H1 (cell line): ENCODE measurements around the gene ACY1. TPM values are rescaled to one million over a fixed set of nuclear protein-coding genes. Genes with fewer than 3 reads are reported as not detected.

Experiments
- CTCF ChIA-PET: fragments of 300-600 bp; sonication (Branson Sonifier 250); formaldehyde crosslinking; loops from one replicate; lab custom pipeline; 2021; ENCODE audit not compliant: partially characterized antibody; lab: Charles Lee
- POLR2A ChIA-PET: fragments of 300-600 bp; sonication (Branson Sonifier 250); formaldehyde crosslinking; loops from one replicate; lab custom pipeline; 2021; ENCODE audit warnings: inconsistent platforms; ENCODE audit not compliant: partially characterized antibody; lab: Charles Lee
- DNase-seq, 2 experiments: peaks; one replicate each; pipeline versions ENCODE4 v3.0.0 to v3.0.0-alpha.2; 2010 to 2022; ENCODE audit warnings: low spot score in 2 of 2, low read depth in 1 of 2, mixed read lengths in 1 of 2
- FAIRE-seq: peaks from 2 replicates; lab custom pipeline; 2011; peaks lifted over from hg19 to GRCh38; lab: Jason Lieb, UNC
- H2AFZ ChIP-seq: 2 replicates; pipeline ENCODE4 v1.8.1; 2012; ENCODE audit warnings: low read length, inconsistent platforms
- H2AK5ac ChIP-seq: 2 replicates; pipeline ENCODE4 v1.6.1; 2013; ENCODE audit warnings: low read depth, low read length
- H2BK120ac ChIP-seq: replicated peaks from 2 replicates; pipeline ENCODE3; 2013; ENCODE audit warnings: low read depth, low read length, inconsistent platforms
- H2BK12ac ChIP-seq: 2 replicates; pipeline ENCODE4 v1.6.1; 2013; ENCODE audit warnings: low read depth, low read length
- H2BK15ac ChIP-seq: 2 replicates; pipeline ENCODE4 v1.6.1; 2013; ENCODE audit warnings: low read length
- H2BK20ac ChIP-seq: 2 replicates; pipeline ENCODE4 v1.6.1; 2013; ENCODE audit warnings: low read length
- H2BK5ac ChIP-seq: 2 replicates; pipeline ENCODE4 v1.6.1; 2013; ENCODE audit warnings: low read depth, low read length
- H3K14ac ChIP-seq: 2 replicates; pipeline ENCODE4 v1.6.1; 2013; ENCODE audit warnings: inconsistent platforms; ENCODE audit not compliant: insufficient read length
- H3K18ac ChIP-seq: 2 replicates; pipeline ENCODE4 v1.6.1; 2013; ENCODE audit warnings: low read length; ENCODE audit errors: extremely low read depth
- H3K23ac ChIP-seq: 2 replicates; pipeline ENCODE4 v1.6.1; 2013; ENCODE audit warnings: inconsistent platforms; ENCODE audit not compliant: insufficient read length
- H3K23me2 ChIP-seq: 2 replicates; pipeline ENCODE4 v1.6.1; 2013; ENCODE audit warnings: low read depth, low read length
- H3K27ac ChIP-seq: 2 replicates; pipeline ENCODE4 v1.6.1; 2011; ENCODE audit warnings: low read depth, low read length, inconsistent platforms
- H3K27me3 ChIP-seq, 4 experiments: replicated peaks in 1 of 4; 1 replicate in 1 of 4; 2 replicates in 3 of 4; pipeline versions ENCODE4 v1.6.1 to v1.8.1; 2011 to 2013; ENCODE audit warnings: low read length in 3 of 4, mild to moderate bottlenecking in 3 of 4, inconsistent platforms in 2 of 4, mixed read lengths in 2 of 4, moderate library complexity in 1 of 4; ENCODE audit not compliant: control insufficient read depth in 3 of 4, insufficient read depth in 3 of 4; ENCODE audit errors: extremely low read depth in 1 of 4
- H3K36me3 ChIP-seq, 4 experiments: 2 replicates each; pipeline versions ENCODE4 v1.6.1 to v1.8.1; 2011 to 2013; ENCODE audit warnings: mild to moderate bottlenecking in 4 of 4, low read length in 3 of 4, moderate library complexity in 2 of 4, control low read depth in 1 of 4, inconsistent platforms in 1 of 4; ENCODE audit not compliant: insufficient read depth in 4 of 4, control insufficient read depth in 2 of 4
- H3K4ac ChIP-seq: replicated peaks from 2 replicates; pipeline ENCODE3; 2013; ENCODE audit warnings: low read length, low read depth, mixed read lengths, inconsistent platforms; ENCODE audit not compliant: insufficient read length
- H3K4me1 ChIP-seq, 4 experiments: replicated peaks in 1 of 4; 1 replicate in 1 of 4; 2 replicates in 3 of 4; pipeline versions ENCODE4 v1.6.1 to v1.8.1; 2011 to 2013; ENCODE audit warnings: low read length in 3 of 4, inconsistent platforms in 2 of 4, mixed read lengths in 1 of 4; ENCODE audit not compliant: insufficient read depth in 4 of 4, control insufficient read depth in 3 of 4
- H3K4me2 ChIP-seq, 2 experiments: 2 replicates each; pipeline versions ENCODE4 v1.6.1 to v1.8.1; 2011 to 2013; ENCODE audit warnings: low read depth in 2 of 2, low read length in 2 of 2, control low read depth in 1 of 2, inconsistent platforms in 1 of 2, mild to moderate bottlenecking in 1 of 2; ENCODE audit not compliant: insufficient read depth in 1 of 2
- H3K4me3 ChIP-seq, 4 experiments: fragments of 200-600, 300-600 bp in 1 of 4; sonication (generic), shearing (Covaris generic), sonication (Bioruptor Twin) in 1 of 4; 2 replicates each; pipeline versions ENCODE4 v1.5.1 to v1.8.1; 2011 to 2016; ENCODE audit warnings: low read length in 4 of 4, low read depth in 3 of 4, control low read depth in 2 of 4, inconsistent platforms in 2 of 4, mild to moderate bottlenecking in 2 of 4, mixed read lengths in 1 of 4, moderate library complexity in 1 of 4; ENCODE audit not compliant: insufficient read depth in 2 of 4; ENCODE audit errors: extremely low read depth in 1 of 4
- H3K56ac ChIP-seq: replicated peaks from 2 replicates; pipeline ENCODE3; 2013; ENCODE audit warnings: low read depth, mild to moderate bottlenecking, mixed read lengths, low read length, inconsistent platforms; ENCODE audit not compliant: insufficient read length
- H3K79me1 ChIP-seq: 2 replicates; pipeline ENCODE4 v1.6.1; 2013; ENCODE audit warnings: low read depth, low read length, control low read depth
- H3K79me2 ChIP-seq, 2 experiments: 2 replicates each; pipeline versions ENCODE4 v1.6.1 to v1.8.1; 2012 to 2013; ENCODE audit warnings: low read length in 2 of 2, mild to moderate bottlenecking in 2 of 2, inconsistent platforms in 1 of 2; ENCODE audit not compliant: insufficient read depth in 2 of 2, control insufficient read depth in 1 of 2
- H3K9ac ChIP-seq, 4 experiments: replicated peaks in 1 of 4; 1 replicate in 1 of 4; 2 replicates in 3 of 4; pipeline versions ENCODE4 v1.6.1 to v1.8.1; 2011 to 2013; ENCODE audit warnings: low read depth in 3 of 4, low read length in 3 of 4, control low read depth in 2 of 4, mild to moderate bottlenecking in 2 of 4, moderate library complexity in 2 of 4, inconsistent platforms in 1 of 4; ENCODE audit errors: extremely low read depth in 1 of 4
- H3K9me3 ChIP-seq, 2 experiments: 2 replicates each; pipeline versions ENCODE4 v1.6.1 to v1.8.1; 2012 to 2013; ENCODE audit warnings: mild to moderate bottlenecking in 2 of 2, moderate library complexity in 2 of 2, control low read depth in 1 of 2, inconsistent platforms in 1 of 2, low read depth in 1 of 2, low read length in 1 of 2, mixed read lengths in 1 of 2; ENCODE audit not compliant: insufficient read depth in 2 of 2
- H4K20me1 ChIP-seq, 2 experiments: replicated peaks in 1 of 2; 2 replicates each; pipeline versions ENCODE3 to v1.8.1; 2011 to 2013; ENCODE audit warnings: inconsistent platforms in 2 of 2, low read length in 2 of 2, mild to moderate bottlenecking in 1 of 2; ENCODE audit not compliant: insufficient read depth in 2 of 2, control insufficient read depth in 1 of 2
- H4K5ac ChIP-seq: 2 replicates; pipeline ENCODE4 v1.6.1; 2013; ENCODE audit warnings: low read length, low read depth, mixed read lengths, inconsistent platforms; ENCODE audit not compliant: insufficient read length
- H4K8ac ChIP-seq: 2 replicates; pipeline ENCODE4 v1.8.0; 2013; ENCODE audit warnings: mild to moderate bottlenecking, moderate library complexity, low read length, inconsistent platforms; ENCODE audit not compliant: insufficient read depth; ENCODE audit errors: extremely low read depth
- H4K91ac ChIP-seq: replicated peaks from 2 replicates; pipeline ENCODE3; 2013; ENCODE audit warnings: low read length, mixed read lengths, inconsistent platforms; ENCODE audit not compliant: insufficient read length
- CHD1 ChIP-seq: IDR thresholded peaks from 2 replicates; pipeline ENCODE4 v1.6.1; 2012; ENCODE audit warnings: low read depth, low read length, improper control_type of control experiment
- EP300 ChIP-seq, 2 experiments: IDR thresholded peaks; 1 replicate in 1 of 2; 2 replicates in 1 of 2; pipeline ENCODE4 v1.6.1; 2011 to 2012; ENCODE audit warnings: low read depth in 2 of 2, low read length in 2 of 2, mild to moderate bottlenecking in 2 of 2, borderline replicate concordance in 1 of 2, inconsistent platforms in 1 of 2, moderate library complexity in 1 of 2
- SIN3A ChIP-seq, 2 experiments: IDR thresholded peaks in 1 of 2; conservative IDR thresholded peaks in 1 of 2; 2 replicates each; pipeline ENCODE4 v1.6.1; 2011 to 2012; ENCODE audit warnings: low read length in 2 of 2, improper control_type of control experiment in 1 of 2, low read depth in 1 of 2, mild to moderate bottlenecking in 1 of 2
- SP1 ChIP-seq: IDR thresholded peaks from 2 replicates; pipeline ENCODE4 v1.6.1; 2011; ENCODE audit warnings: low read depth, low read length
- TEAD4 ChIP-seq: IDR thresholded peaks from 2 replicates; pipeline ENCODE4 v1.6.1; 2012; ENCODE audit warnings: low read depth, low read length, inconsistent platforms, mixed read lengths
- whole genome bisulfite sequencing, 2 experiments: shearing (Covaris generic) in 1 of 2; methylation state at CpG; one replicate each; pipeline versions ENCODE4 v1.1.6 to v1.1.7; 2013 to 2015; ENCODE audit warnings: low lambda C conversion rate in 2 of 2, mixed read lengths in 2 of 2, inconsistent platforms in 1 of 2, low coverage in 1 of 2, missing lambda C conversion rate in 1 of 2; ENCODE audit not compliant: insufficient replicate concordance in 2 of 2, insufficient coverage in 1 of 2, insufficient read length in 1 of 2; ENCODE audit errors: extremely low coverage in 1 of 2, missing lambda C conversion rate in 1 of 2; 5-methylcytosine and 5-hydroxymethylcytosine counted together
- polyA plus RNA-seq, 7 experiments: library from polyadenylated mRNA; depleted of rRNA in 3 of 7; stranded (reverse) in 5 of 7; unstranded in 2 of 7; fragments of >200 nt in 5 of 7; fragments of 200-250 nt in 2 of 7; gene quantifications; 1 replicate in 5 of 7; 2 replicates in 1 of 7; 4 replicates in 1 of 7; pipeline versions ENCODE4 v1.2.1 to v1.2.3, GENCODE V29; 2011 to 2013; ENCODE audit warnings: missing spikeins in 2 of 7, mixed read lengths in 2 of 7
- total RNA-seq: library from RNA; stranded (reverse); fragmentation: NEBNext Ultra II Directional; extraction: Animal tissue kit (Norgen Biotek cat#: 25700); gene quantifications from 2 replicates; pipeline ENCODE4 v1.2.1, GENCODE V29; 2021

Gene ACY1
- total and polyA plus RNA-seq, 2 of the 8 experiments (the other 6 are each of a cell fraction or from before 2014, with no cell fraction given) = 48.3 to 113 TPM

- no peaks in the 10 kb centered on the region for H4K20me1 ChIP-seq
- H3K36me3 ChIP-seq = no peaks in the 10 kb centered on the region
- no peak for TF ChIP-seq TEAD4
- no peak for TF ChIP-seq SP1
- TF ChIP-seq CHD1 = no peak
- no peak for TF ChIP-seq EP300 (IDR thresholded peaks at IDR 0.05; ENCODE audit: borderline replicate concordance in 1 of 2, low read depth in 2 of 2, low read length in 2 of 2)
- no peak for TF ChIP-seq SIN3A (conservative IDR thresholded peaks at IDR 0.05 in 1 of 2, IDR thresholded peaks at IDR 0.05 in 1 of 2; ENCODE audit: low read depth in 1 of 2, low read length in 2 of 2)
- DNase-seq = no peak
- H3K23me2 ChIP-seq = peaks cover under 1% of the 10 kb centered on the region; the same call in 1 of the 2 replicates
- H3K79me1 ChIP-seq = no peaks in the 10 kb centered on the region
- no peak overlapping the region for H3K4me2 ChIP-seq
- no peak overlapping the region for H4K91ac ChIP-seq
- H3K9ac ChIP-seq = no peak overlapping the region; a peak in 2 of 7 replicates
- no peak overlapping the region for H2BK20ac ChIP-seq
- no peak overlapping the region for H2AK5ac ChIP-seq
- H3K79me2 ChIP-seq = no peaks in the 10 kb centered on the region
- no peaks in the 10 kb centered on the region for H3K9me3 ChIP-seq
- H3K18ac ChIP-seq = no peak overlapping the region
- H3K56ac ChIP-seq = no peak overlapping the region
- no peak overlapping the region for H4K8ac ChIP-seq
- no peak overlapping the region for H3K4ac ChIP-seq
- H2AFZ ChIP-seq = no peak overlapping the region
- H2BK15ac ChIP-seq = no peak overlapping the region
- H2BK12ac ChIP-seq = peak overlapping the region; percentile 50; the same call in 1 of the 2 replicates
- peaks cover 0 to 12% (median 6%) of the 10 kb centered on the region in 4 experiments; a peak in 5 of 7 replicates for H3K27me3 ChIP-seq
- H3K14ac ChIP-seq = no peak overlapping the region
- H3K4me1 ChIP-seq = peaks cover 0 to 3% (median 2%) of the 10 kb centered on the region in 4 experiments; a peak in 5 of 7 replicates
- CTCF ChIA-PET = interaction anchor here (1.0 to 2.2 kb wide), 4 partner anchors 10 to 106 kb away, joined by 4 to 9 read pairs (median 6); partner anchors contain the start of gene ABHD14B
- FAIRE-seq = no peak
- POLR2A ChIA-PET = interaction anchor here (0.6 to 15.7 kb wide), 4 partner anchors 10 to 46 kb away, joined by 3 to 148 read pairs (median 67); partner anchors contain the start of genes ABHD14B, PCBP4 and RPL29
- 85% methylated on average over 13 of the region's 13 CpGs; no CpG with 5 or more reads in 1 of the 2 experiments for WGBS, 2 experiments
- no peak overlapping the region for H2BK5ac ChIP-seq
- no peak overlapping the region for H4K5ac ChIP-seq
- no peak overlapping the region for H3K4me3 ChIP-seq
- H2BK120ac ChIP-seq = no peak overlapping the region
- no peak overlapping the region for H3K23ac ChIP-seq
- no peak overlapping the region for H3K27ac ChIP-seq
These were observed 36.0 kb upstream of the ACY1 start for GRCh38 chr3:51947215-51947900.
